Mesendoderm (in vitro differentiated cells): ENCODE measurements around the gene MTLN.
"Not testable (repeated sequence)": the region's sequence is repeated elsewhere in the genome, so short reads cannot be mapped to it uniquely, and the experiment has no call there.

Experiments used
- DNase-seq: peaks from one replicate; pipeline ENCODE4 v3.0.0; 2013
- H2AK5ac ChIP-seq: 2 replicates; pipeline ENCODE4 v1.6.1; 2013; ENCODE audit warnings: low read length, inconsistent platforms
- H2BK120ac ChIP-seq: 2 replicates; pipeline ENCODE4 v1.6.1; 2013; ENCODE audit warnings: low read depth, mild to moderate bottlenecking, low read length, moderate library complexity, mixed read lengths
- H2BK15ac ChIP-seq: replicated peaks from 2 replicates; pipeline ENCODE4 v1.6.1; 2013; ENCODE audit warnings: low read depth, mild to moderate bottlenecking, moderate library complexity
- H2BK5ac ChIP-seq: 2 replicates; pipeline ENCODE4 v1.6.1; 2013; ENCODE audit warnings: low read length, inconsistent platforms
- H3K18ac ChIP-seq: 2 replicates; pipeline ENCODE4 v1.6.1; 2013; ENCODE audit warnings: mild to moderate bottlenecking, low read length, mixed read lengths
- H3K23ac ChIP-seq: one replicate; pipeline ENCODE4 v1.6.1; 2013; ENCODE audit warnings: low read length
- H3K27ac ChIP-seq: 2 replicates; pipeline ENCODE4 v1.5.1; 2013; ENCODE audit warnings: low read depth, mild to moderate bottlenecking, inconsistent platforms, low read length, moderate library complexity
- H3K27me3 ChIP-seq: 2 replicates; pipeline ENCODE4 v1.6.1; 2013; ENCODE audit warnings: low read length, control low read depth, mild to moderate bottlenecking, inconsistent platforms; ENCODE audit not compliant: insufficient read depth, poor library complexity
- H3K36me3 ChIP-seq: 2 replicates; pipeline ENCODE4 v1.6.1; 2013; ENCODE audit warnings: low read length, inconsistent platforms; ENCODE audit not compliant: control insufficient read depth, insufficient read depth
- H3K4ac ChIP-seq: one replicate; pipeline ENCODE4 v1.6.1; 2013; ENCODE audit warnings: low read depth, mild to moderate bottlenecking, low read length, moderate library complexity
- H3K4me1 ChIP-seq: 2 replicates; pipeline ENCODE4 v1.6.1; 2013; ENCODE audit warnings: low read depth, low read length, inconsistent platforms; ENCODE audit not compliant: control insufficient read depth
- H3K4me2 ChIP-seq: 2 replicates; pipeline ENCODE4 v1.6.1; 2013; ENCODE audit warnings: low read length
- H3K4me3 ChIP-seq: 2 replicates; pipeline ENCODE4 v1.5.1; 2013; ENCODE audit warnings: mild to moderate bottlenecking, low read length
- H3K56ac ChIP-seq: one replicate; pipeline ENCODE4 v1.6.1; 2013; ENCODE audit warnings: low read length
- H3K79me1 ChIP-seq: 2 replicates; pipeline ENCODE4 v1.6.1; 2013; ENCODE audit warnings: low read length, inconsistent platforms
- H3K79me2 ChIP-seq: 2 replicates; pipeline ENCODE4 v1.6.1; 2013; ENCODE audit warnings: mild to moderate bottlenecking, low read length; ENCODE audit not compliant: control insufficient read depth, insufficient read depth
- H3K9ac ChIP-seq: 2 replicates; pipeline ENCODE4 v1.6.1; 2013; ENCODE audit warnings: low read length, inconsistent platforms
- H4K5ac ChIP-seq: one replicate; pipeline ENCODE4 v1.6.1; 2013; ENCODE audit warnings: low read length
- H4K8ac ChIP-seq: one replicate; pipeline ENCODE4 v1.6.1; 2013; ENCODE audit warnings: low read depth, mild to moderate bottlenecking, control low read depth, low read length, moderate library complexity
- WGBS: extraction: QIAGEN DNeasy Blood & Tissue Kit; methylation state at CpG from one replicate; pipeline ENCODE4 v1.1.7; 2013; ENCODE audit warnings: low lambda C conversion rate, missing lambda C conversion rate; ENCODE audit not compliant: insufficient coverage; ENCODE audit errors: extremely low coverage; 5-methylcytosine and 5-hydroxymethylcytosine counted together

MTLN gene

DNA sequence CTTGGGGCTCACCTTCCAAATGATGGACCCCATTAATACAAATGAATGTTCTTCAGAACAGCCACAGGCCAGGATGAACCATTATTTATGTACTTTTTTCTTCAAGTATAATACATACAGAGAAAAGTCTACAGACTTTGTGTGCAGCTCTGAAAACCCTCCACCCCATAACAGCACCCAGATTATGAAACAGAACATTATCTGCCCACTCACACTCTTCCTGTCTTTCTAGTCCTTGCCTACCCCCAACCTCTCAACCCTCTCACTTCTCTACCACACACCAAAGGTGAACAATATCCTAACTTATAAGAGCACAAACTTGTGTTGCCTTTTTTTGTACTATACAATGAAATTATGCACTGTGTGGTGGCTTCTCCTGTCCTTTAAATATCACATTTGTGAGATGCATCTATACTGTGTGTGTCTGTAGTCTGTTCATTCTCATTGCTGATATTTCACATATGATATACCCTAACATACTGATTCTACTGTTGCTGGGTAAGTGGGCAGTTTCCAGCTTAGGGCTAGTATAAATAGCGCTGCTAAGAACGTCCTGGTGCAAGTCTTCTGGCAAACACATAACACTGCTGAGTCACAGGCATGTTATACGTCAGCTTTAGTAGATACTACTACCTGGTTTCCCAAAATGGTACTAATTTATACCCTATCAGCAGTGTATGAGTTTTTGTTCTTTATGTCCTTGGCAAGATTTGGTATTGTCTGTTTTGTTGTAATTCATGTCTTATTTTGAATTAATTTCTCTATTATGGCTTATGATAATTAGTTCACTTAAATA, 6.5 kb downstream of the MTLN start:
- peak overlapping the region; percentile 76 for H4K8ac ChIP-seq
- H3K4ac ChIP-seq: no peak overlapping the region
- WGBS: no CpG with 5 or more reads among the region's 3 CpGs
- H3K4me3 ChIP-seq: no peak overlapping the region
- H3K79me2 ChIP-seq: no peaks in the 10 kb centered on the region
- DNase-seq: no peak
- no peaks in the 10 kb centered on the region for H3K36me3 ChIP-seq
- H3K79me1 ChIP-seq: no peaks in the 10 kb centered on the region
- H3K23ac ChIP-seq: no peak overlapping the region
- H2BK5ac ChIP-seq: no peak overlapping the region
- no peak overlapping the region for H2BK120ac ChIP-seq
- H3K27me3 ChIP-seq: no peaks in the 10 kb centered on the region
- no peak overlapping the region for H2BK15ac ChIP-seq
- H3K27ac ChIP-seq: no peak overlapping the region
- no peak overlapping the region for H2AK5ac ChIP-seq
- H3K4me2 ChIP-seq: no peak overlapping the region
- no peaks in the 10 kb centered on the region for H3K4me1 ChIP-seq
- no peak overlapping the region for H4K5ac ChIP-seq
- H3K56ac ChIP-seq: no peak overlapping the region
- no peak overlapping the region for H3K18ac ChIP-seq
- no peak overlapping the region for H3K9ac ChIP-seq

DNA sequence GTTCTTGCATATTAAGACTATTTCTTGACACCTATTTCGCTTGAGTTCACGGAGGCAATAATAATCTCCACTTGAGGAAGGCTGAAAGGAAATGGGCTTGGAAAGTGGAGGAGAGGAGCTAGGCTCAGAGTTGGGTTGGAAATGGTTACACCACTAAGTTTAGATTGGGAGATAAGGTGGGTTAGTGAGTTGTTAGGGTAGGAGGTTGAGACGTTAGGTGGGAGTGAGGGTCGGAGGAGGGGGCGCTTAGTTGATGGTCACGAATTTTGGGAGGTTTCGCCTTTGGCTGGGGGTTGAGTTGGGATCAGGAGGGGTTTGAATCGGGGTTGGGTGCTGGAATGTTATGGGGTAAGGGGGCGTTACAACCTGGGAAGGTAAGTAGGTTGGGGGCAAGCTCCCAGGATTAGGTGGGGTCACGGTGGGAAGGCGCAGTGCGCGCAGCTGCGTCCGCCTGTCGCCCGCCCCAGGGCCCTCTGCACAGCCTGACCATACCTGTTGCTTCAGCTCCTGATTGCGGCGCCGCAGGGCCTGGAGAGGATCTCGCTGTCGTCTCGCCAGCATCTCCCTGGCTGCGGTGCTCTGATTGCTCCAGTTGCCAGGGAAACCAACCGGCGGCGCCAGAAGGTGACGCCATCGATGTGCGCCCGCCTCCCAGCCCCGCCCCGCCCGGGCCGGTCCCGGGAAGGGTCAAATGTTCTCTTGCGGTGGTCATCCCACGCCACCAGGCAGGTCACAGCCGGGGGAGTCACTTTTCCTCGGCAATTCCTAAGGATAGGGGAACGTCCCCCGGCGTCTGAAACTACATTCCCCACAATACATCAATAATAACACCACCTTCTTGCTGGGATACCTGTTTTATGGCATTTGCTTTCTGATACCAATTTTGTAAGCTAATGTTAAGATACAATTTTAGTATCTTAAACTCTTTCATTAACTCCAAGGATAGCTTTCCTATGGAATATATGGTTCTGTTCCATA, 7.7 kb downstream of the MTLN start, which contains the start of gene NPHP1:
Gene NPHP1 (minus strand): TSS at position 606 of the 978 bp plus-strand sequence. CDS start 45 bp downstream, at position 561.
- H4K8ac ChIP-seq: peak within 1 kb of the TSS; percentile 97
- no peak within 1 kb of the TSS for H2AK5ac ChIP-seq
- H3K4me1 ChIP-seq: no peaks in the 10 kb centered on the region
- H3K18ac ChIP-seq: no peak within 1 kb of the TSS
- WGBS: no CpG with 5 or more reads among the region's 43 CpGs
- no peaks in the 10 kb centered on the region for H3K27me3 ChIP-seq
- H4K5ac ChIP-seq: no peak within 1 kb of the TSS
- peak within 1 kb of the TSS; percentile 82 for H3K56ac ChIP-seq
- peak within 1 kb of the TSS; percentile 60 for H3K4me3 ChIP-seq
- peak within 1 kb of the TSS; percentile 68 for H3K9ac ChIP-seq
- no peaks in the 10 kb centered on the region for H3K79me1 ChIP-seq
- H2BK120ac ChIP-seq: no peak within 1 kb of the TSS
- no peaks in the 10 kb centered on the region for H3K36me3 ChIP-seq
- H3K23ac ChIP-seq: no peak within 1 kb of the TSS
- H2BK15ac ChIP-seq: no peak within 1 kb of the TSS
- H2BK5ac ChIP-seq: no peak within 1 kb of the TSS
- H3K27ac ChIP-seq: no peak within 1 kb of the TSS
- H3K4me2 ChIP-seq: peak within 1 kb of the TSS; percentile 82
- no peak within 1 kb of the TSS for H3K4ac ChIP-seq
- DNase-seq: peak; percentile 95
- no peaks in the 10 kb centered on the region for H3K79me2 ChIP-seq

DNA sequence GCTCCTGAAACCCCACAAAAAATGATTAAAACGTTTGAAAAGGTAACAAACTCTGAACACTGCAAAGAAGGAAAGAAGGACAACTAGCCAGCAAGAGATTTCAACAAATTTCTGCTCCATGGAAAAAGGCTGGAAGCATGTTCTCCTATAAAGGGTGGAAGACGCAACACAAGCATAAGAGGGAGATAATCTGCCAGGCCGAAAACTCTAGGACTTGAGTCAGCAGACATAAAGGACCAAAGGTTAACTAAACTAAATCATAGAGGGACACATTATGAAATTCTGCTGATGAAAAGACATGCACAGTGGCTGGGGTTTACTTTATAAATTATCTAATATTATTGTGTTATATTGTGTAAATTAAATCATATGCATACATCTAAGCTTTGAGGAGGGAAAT, 14.3 kb downstream of the MTLN start:
- whole genome bisulfite sequencing: no CpG with 5 or more reads among the region's 3 CpGs
- Histone ChIP-seq H3K27me3 (no peaks in the 10 kb centered on the region), H2BK5ac (no peak overlapping the region), H3K27ac (no peak overlapping the region), H3K18ac (no peak overlapping the region), H3K79me2 (no peaks in the 10 kb centered on the region), H3K4me2 (no peak overlapping the region), H3K4me1 (no peaks in the 10 kb centered on the region), H2BK15ac (no peak overlapping the region), H3K56ac (no peak overlapping the region), H3K79me1 (no peaks in the 10 kb centered on the region), H2BK120ac (no peak overlapping the region), H3K9ac (no peak overlapping the region), H4K5ac (no peak overlapping the region), H3K23ac (no peak overlapping the region), H2AK5ac (no peak overlapping the region), H3K4me3 (no peak overlapping the region), H4K8ac (no peak overlapping the region), H3K4ac (no peak overlapping the region), H3K36me3 (no peaks in the 10 kb centered on the region)
- no peak for DNase-seq

DNA sequence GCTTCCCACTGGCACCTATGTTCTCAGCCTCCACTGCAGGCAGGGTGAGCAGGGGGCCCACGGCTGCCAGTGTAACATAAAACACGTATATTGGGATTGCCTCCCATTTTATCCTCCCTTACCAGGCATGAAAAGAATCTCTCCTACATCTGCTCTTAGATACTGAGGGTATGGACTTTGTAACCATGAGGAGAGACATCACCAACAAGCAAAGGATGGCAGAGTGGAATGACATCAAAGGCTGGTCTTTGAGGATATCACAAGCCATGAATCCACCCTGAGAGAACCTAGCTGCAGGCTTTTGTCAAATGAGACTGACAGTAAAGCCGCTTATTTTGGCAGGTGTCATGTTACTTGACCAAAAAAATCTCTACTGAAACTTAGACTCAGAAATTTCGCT, 14.9 kb downstream of the MTLN start:
- Histone ChIP-seq H3K4me2 (no peak overlapping the region), H3K27ac (no peak overlapping the region), H3K23ac (no peak overlapping the region), H3K56ac (no peak overlapping the region), H3K27me3 (no peaks in the 10 kb centered on the region), H3K4me3 (no peak overlapping the region), H2BK120ac (no peak overlapping the region), H2AK5ac (no peak overlapping the region), H3K79me1 (no peaks in the 10 kb centered on the region), H3K4me1 (no peaks in the 10 kb centered on the region), H3K18ac (no peak overlapping the region), H2BK15ac (no peak overlapping the region), H4K8ac (no peak overlapping the region), H2BK5ac (no peak overlapping the region), H4K5ac (no peak overlapping the region), H3K79me2 (no peaks in the 10 kb centered on the region), H3K4ac (no peak overlapping the region), H3K36me3 (no peaks in the 10 kb centered on the region), H3K9ac (no peak overlapping the region)
- no peak for DNase-seq
- no CpG with 5 or more reads among the region's 4 CpGs for WGBS

DNA sequence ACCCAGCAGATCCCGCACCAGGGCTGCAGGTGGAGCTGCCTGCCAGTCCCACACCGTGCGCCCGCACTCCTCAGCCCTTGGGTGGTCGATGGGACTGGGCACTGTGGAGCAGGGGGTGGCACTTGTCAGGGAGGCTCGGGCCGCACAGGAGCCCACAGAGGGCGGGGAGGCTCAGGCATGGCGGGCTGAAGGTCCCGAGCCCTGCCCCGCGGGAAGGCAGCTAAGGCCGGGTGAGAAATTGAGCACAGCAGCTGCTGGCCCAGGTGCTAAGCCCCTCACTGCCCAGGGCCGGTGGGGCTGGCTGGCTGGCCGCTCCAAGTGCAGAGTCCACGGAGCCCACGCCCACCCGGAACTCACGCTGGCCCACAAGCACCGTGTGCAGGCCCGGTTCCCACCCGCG, 22.2 kb downstream of the MTLN start:
- not testable (repeated sequence) for H3K4me2 ChIP-seq, DNase-seq, H3K27me3 ChIP-seq, H2BK15ac ChIP-seq, H3K79me2 ChIP-seq, H3K36me3 ChIP-seq, H4K8ac ChIP-seq, H3K4ac ChIP-seq, H2BK120ac ChIP-seq, H3K18ac ChIP-seq, H3K79me1 ChIP-seq, H2BK5ac ChIP-seq, H3K23ac ChIP-seq, H2AK5ac ChIP-seq, H3K27ac ChIP-seq, H4K5ac ChIP-seq, H3K4me3 ChIP-seq, H3K4me1 ChIP-seq, H3K9ac ChIP-seq, H3K56ac ChIP-seq
- whole genome bisulfite sequencing: no CpG with 5 or more reads among the region's 23 CpGs
